Heart right ventricle (tissue), 16 donors: ENCODE data around the gene DCHS1. TPM values are rescaled to one million over a fixed set of nuclear protein-coding genes. Genes with fewer than 3 reads are reported as not detected.

Experiments used
- ATAC-seq, 8 donors: fragments of 200-7000 bp; cut with Tn5 transposase; one replicate each; pipeline ENCODE4 v1.9.1; 2020; ENCODE audit warnings: mild to moderate bottlenecking in 8 of 8, moderate library complexity in 8 of 8, moderate number of reproducible peaks in 1 of 8
- DNase-seq, 2 donors: peaks; one replicate each; pipeline ENCODE4 v3.0.0-alpha.2; 2020
- H3K27ac ChIP-seq, 10 donors: fragments of 200-600 bp; sonication (generic) in 2 of 10; one replicate each; pipeline versions ENCODE4 v1.5.0 to v1.8.0; 2020 to 2022; ENCODE audit warnings: mild to moderate bottlenecking in 3 of 10
- H3K27me3 ChIP-seq, 7 donors: fragments of 200-600 bp; one replicate each; pipeline ENCODE4 v1.8.0; 2021 to 2022; ENCODE audit warnings: mild to moderate bottlenecking in 2 of 7
- H3K36me3 ChIP-seq, 9 donors: fragments of 200-600 bp; sonication (generic) in 1 of 9; one replicate each; pipeline versions ENCODE4 v1.5.0 to v1.8.0; 2020 to 2022; ENCODE audit warnings: mild to moderate bottlenecking in 2 of 9
- H3K4me1 ChIP-seq, 9 donors: fragments of 200-600 bp; sonication (generic) in 1 of 9; one replicate each; pipeline versions ENCODE4 v1.5.0 to v1.8.0; 2020 to 2022; ENCODE audit warnings: mild to moderate bottlenecking in 4 of 9
- H3K4me3 ChIP-seq, 10 donors: fragments of 200-600 bp; sonication (generic) in 2 of 10; one replicate each; pipeline versions ENCODE4 v1.5.0 to v1.8.0; 2020 to 2022; ENCODE audit warnings: mild to moderate bottlenecking in 7 of 10, moderate library complexity in 2 of 10
- H3K9me3 ChIP-seq, 11 donors: fragments of 200-600 bp in 10 of 11; sonication (generic) in 2 of 11; one replicate each; pipeline versions ENCODE4 v1.5.0 to v1.8.0; 2013 to 2022; ENCODE audit warnings: mild to moderate bottlenecking in 2 of 11, control low read depth in 1 of 11, moderate library complexity in 1 of 11
- CTCF ChIP-seq, 9 donors: fragments of 200-600 bp; sonication (generic) in 2 of 9; IDR thresholded peaks; one replicate each; pipeline versions ENCODE4 v1.5.0 to v1.8.0; 2021 to 2022; ENCODE audit warnings: antibody characterized with exemption in 9 of 9, mild to moderate bottlenecking in 5 of 9, moderate library complexity in 1 of 9
- WGBS, 2 donors: extraction: QIAGEN DNeasy Blood & Tissue Kit; methylation state at CpG; one replicate each; pipeline ENCODE4 v1.1.7; 2013; ENCODE audit warnings: inconsistent platforms in 1 of 2; 5-methylcytosine and 5-hydroxymethylcytosine counted together
- intact Hi-C, 10 donors: fragments of 100-400 bp; cut with DNase I; formaldehyde crosslinking; loops; one replicate each; pipeline versions ENCODE4 v1.11.1 to v1.14.2; 2022
- polyA plus RNA-seq, 2 donors: library from polyadenylated mRNA; stranded (reverse); fragments of 200-250 nt; gene quantifications; one replicate each; pipeline ENCODE4 v1.2.3, GENCODE V29; 2013
- total RNA-seq, 10 donors: library from RNA; stranded (reverse); fragmentation: NEBNext Ultra II Directional in 3 of 10; extraction: Animal tissue kit (Norgen Biotek cat#: 25700) in 3 of 10; gene quantifications; one replicate each; pipeline versions ENCODE4 v1.2.1 to v1.2.4, GENCODE V29; 2021 to 2023
- donor health status: Arrhythmogenic right ventricular cardiomyopathy.
- donor health status: ischemic (EF 13 %, LVEDD 7.1; RV severe dilation, severe dysfunction).
- donor health status: healthy with polysubstance abuse.
- donor health status: DM: no; HTN: yes; CAD: no.
- donor health status: DM: no; HTN: no; CAD: no.
- donor health status: ischemic (EF 25% LVEDD 6.9; RV normal size, moderate dysfunction).
- donor health status: ischemic (EF 25% LVEDD 5.7; RV mildly dilated, moderate dysfunction).
- donor health status: healthy.
- donor health status: DM: yes; HTN: yes; CAD: no.
- donor health status: Ischemic cardiomyopathy.
- donor health status: ischemic (EF 35%, LVEDD 5.7; RV mildly dilated, moderate dysfunction).
- donor health status: nonischemic (EF 11% LVEDD 7.7; RV severe dilation, severe dysfunction).
- donor health status: DM: yes; HTN: yes; CAD: no.
- donor health status: PGD.
- donor health status: ischemic (EF 29% LVEDD 5.4; RV normal size, mild dysfunction).
- donor health status: nonischemic (EF 23%, LVEDD 6.1; RV moderate dilation, normal function).

Gene DCHS1
- total and polyA plus RNA-seq, 12 donors: 4.1 to 12.4 (median 8.2) TPM

- Histone ChIP-seq H3K4me3 (no peak overlapping the region), H3K4me1 (peaks cover 0 to 25% (median 14%) of the 10 kb centered on the region in 9 donors), H3K27me3 (no peaks in the 10 kb centered on the region), H3K27ac (no peak overlapping the region), H3K9me3 (peaks cover 0 to 35% (median 21%) of the 10 kb centered on the region in 11 donors), H3K36me3 (peaks cover 0 to 5% (median 0%) of the 10 kb centered on the region in 9 donors)
- TF ChIP-seq CTCF (IDR thresholded peaks at IDR 0.05): no peak
- DNase-seq (no peak), ATAC-seq (no peak)
- WGBS, 2 donors: 96 to 97% methylated on average over 4 of the region's 4 CpGs
- intact Hi-C loops: no loop called here
These were observed 71.1 kb downstream of the DCHS1 start for GRCh38 chr11:6584528-6584927.

GRCh38 chr11:6583584-6583983 is 72.0 kb downstream of the DCHS1 start:
- Histone ChIP-seq H3K9me3 (peaks cover 0 to 35% (median 21%) of the 10 kb centered on the region in 11 donors), H3K27me3 (no peaks in the 10 kb centered on the region), H3K4me1 (peaks cover 0 to 25% (median 14%) of the 10 kb centered on the region in 9 donors), H3K36me3 (peaks cover 0 to 5% (median 0%) of the 10 kb centered on the region in 9 donors), H3K4me3 (no peak overlapping the region), H3K27ac (no peak overlapping the region)
- no peak for DNase-seq
- 91 to 95% methylated on average over 1 of the region's 1 CpG for WGBS, 2 donors
- no peak for ATAC-seq
- no peak for TF ChIP-seq CTCF (IDR thresholded peaks at IDR 0.05)
- intact Hi-C loops: no loop called here

DNA sequence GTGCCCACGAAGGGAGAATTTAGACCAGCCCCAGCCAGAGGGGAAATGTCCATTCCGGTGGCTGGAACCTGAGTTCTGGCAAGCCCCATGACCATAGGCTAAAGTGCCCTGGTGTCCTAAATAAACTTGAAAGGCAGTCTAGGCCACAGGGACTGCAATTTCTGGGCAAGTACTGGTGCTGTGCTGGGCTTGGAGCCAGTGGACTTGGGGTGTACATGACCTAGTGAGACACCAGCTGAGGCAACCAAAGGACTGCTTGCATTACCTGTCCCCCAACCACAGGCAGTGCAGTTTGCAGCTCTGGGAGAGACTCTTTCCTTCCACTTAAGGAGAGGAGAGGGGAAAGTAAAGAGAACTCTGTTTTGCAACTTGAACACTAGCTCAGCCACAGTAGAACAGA is 75.9 kb downstream of the DCHS1 start:
- intact Hi-C loops: no loop called here
- peak in 2 of 8 donors; percentile 39 to 55 for ATAC-seq
- WGBS, 2 donors: 50 to 61% methylated on average over 2 of the region's 2 CpGs

GRCh38 chr11:6578134-6578533 is 77.5 kb downstream of the DCHS1 start:
- no peak for TF ChIP-seq CTCF (IDR thresholded peaks at IDR 0.05)
- Histone ChIP-seq H3K4me3 (no peak overlapping the region), H3K27me3 (no peaks in the 10 kb centered on the region), H3K36me3 (no peaks in the 10 kb centered on the region), H3K27ac (peak overlapping the region in 1 of 10 donors; percentile 82), H3K9me3 (peaks cover 0 to 16% (median 5%) of the 10 kb centered on the region in 11 donors), H3K4me1 (peaks cover 10 to 27% (median 21%) of the 10 kb centered on the region in 9 donors)
- intact Hi-C loops: no loop called here
- ATAC-seq (no peak), DNase-seq (no peak)
- 94% methylated on average over 1 of the region's 1 CpG for WGBS, 2 donors

More for the DNA sequence above, 75.9 kb downstream of the DCHS1 start:
- Histone ChIP-seq H3K27ac (no peak overlapping the region), H3K4me1 (peaks cover 10 to 27% (median 21%) of the 10 kb centered on the region in 9 donors), H3K9me3 (peaks cover 0 to 32% (median 19%) of the 10 kb centered on the region in 11 donors), H3K36me3 (peaks cover 0 to 4% (median 0%) of the 10 kb centered on the region in 9 donors), H3K4me3 (no peak overlapping the region), H3K27me3 (no peaks in the 10 kb centered on the region)
- no peak for TF ChIP-seq CTCF (IDR thresholded peaks at IDR 0.05)
- no peak for DNase-seq
